ENCODE data around the gene PACRGL. TPM values are rescaled to one million over a fixed set of nuclear protein-coding genes. Genes with fewer than 3 reads are reported as not detected.

Gene PACRGL
- total RNA-seq: 12.8 and 22.0 TPM in 2 replicates

DNA sequence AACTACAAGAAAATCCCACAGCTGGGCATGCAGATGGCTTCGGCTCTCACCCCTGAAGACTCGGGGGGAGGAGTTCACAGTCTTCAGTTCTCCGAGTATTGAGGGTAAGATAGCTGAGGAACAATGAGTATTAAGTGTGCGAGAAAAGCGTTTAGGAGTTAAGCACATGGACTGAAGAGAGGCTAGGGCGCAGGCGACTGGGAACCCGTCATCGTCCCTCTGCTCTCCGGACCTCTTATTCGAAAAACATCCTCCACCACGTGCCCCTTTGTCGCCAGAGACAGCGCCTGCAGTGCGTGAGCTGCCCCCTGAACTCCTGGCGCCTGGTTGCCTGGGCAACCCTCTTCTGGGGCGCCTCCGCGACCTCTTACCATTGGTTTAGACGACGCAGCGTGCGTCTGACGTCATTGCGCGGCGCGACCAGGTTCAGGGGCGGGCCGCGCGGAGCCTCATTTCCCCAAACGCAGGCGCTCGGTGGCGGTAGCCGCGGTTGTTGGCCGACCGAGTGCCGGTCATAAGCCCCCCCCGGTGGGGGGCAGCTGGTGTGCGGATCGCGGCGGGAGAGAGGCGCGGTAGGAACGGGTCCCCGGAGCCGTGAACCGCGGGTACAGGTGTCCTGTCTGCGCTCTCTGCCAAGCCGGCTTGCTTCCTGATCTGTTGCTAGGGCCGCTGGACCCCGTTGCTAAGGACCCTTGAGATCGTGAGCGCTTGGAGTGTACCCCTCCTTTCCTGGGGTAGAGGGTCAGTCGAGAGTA, at the start of gene PACRGL:
PACRGL (plus strand) TSS at position 452 of the 755 bp plus-strand sequence. CDS start 4,024 bp downstream, outside the sequence.

Data from bladder microvascular endothelial cell (primary cell).